Measurements from ENCODE around the gene ARL15. TPM values are rescaled to one million over a fixed set of nuclear protein-coding genes. Genes with fewer than 3 reads are reported as not detected.

Gene ARL15
- total RNA-seq, 4 donors from 2014 or later: 10.6 to 24.0 (median 18.9) TPM

- no peak for TF ChIP-seq POLR2AphosphoS5 (IDR thresholded peaks at IDR 0.05)
- no peak overlapping the region for H3K27ac ChIP-seq
- no peaks in the 10 kb centered on the region for H3K36me3 ChIP-seq
- no peak overlapping the region for H3K4me3 ChIP-seq
- ATAC-seq: no peak
- H3K4me1 ChIP-seq: no peaks in the 10 kb centered on the region
- H3K9me3 ChIP-seq: peaks cover 0 to 9% (median 0%) of the 10 kb centered on the region in 3 donors
- H3K27me3 ChIP-seq: no peaks in the 10 kb centered on the region
- WGBS, 2 donors (ENCODE audit: low coverage in 1 of 2): 67% methylated on average over 1 of the region's 1 CpG; no CpG with 5 or more reads in 1 of the 2 donors
Measured at GRCh38 chr5:54009357-54009756, 301.0 kb downstream of the ARL15 start.

- no peaks in the 10 kb centered on the region for H3K4me1 ChIP-seq
- H3K9me3 ChIP-seq: no peaks in the 10 kb centered on the region
- no peaks in the 10 kb centered on the region for H3K27me3 ChIP-seq
- H3K36me3 ChIP-seq: no peaks in the 10 kb centered on the region
- TF ChIP-seq POLR2A (IDR thresholded peaks at IDR 0.05): no peak
- TF ChIP-seq CTCF (IDR thresholded peaks at IDR 0.05): no peak
- no peak for TF ChIP-seq EP300 (IDR thresholded peaks at IDR 0.05)
- no peak for TF ChIP-seq POLR2AphosphoS5 (IDR thresholded peaks at IDR 0.05)
- H3K4me3 ChIP-seq: no peak overlapping the region
- 52 to 56% methylated on average over 6 of the region's 6 CpGs for WGBS, 2 donors (ENCODE audit: low coverage in 1 of 2)
- no peak for ATAC-seq
- no peak overlapping the region for H3K27ac ChIP-seq
Measured at GRCh38 chr5:54007827-54008777, 302.3 kb downstream of the ARL15 start.

- 92 to 100% methylated on average over 3 of the region's 3 CpGs for WGBS, 2 donors (ENCODE audit: low coverage in 1 of 2)
- no peak for ATAC-seq
- Histone ChIP-seq H3K4me1 (no peaks in the 10 kb centered on the region), H3K4me3 (no peak overlapping the region), H3K27me3 (no peaks in the 10 kb centered on the region), H3K27ac (no peak overlapping the region), H3K9me3 (no peaks in the 10 kb centered on the region), H3K36me3 (no peaks in the 10 kb centered on the region)
- no peak for TF ChIP-seq POLR2AphosphoS5 (IDR thresholded peaks at IDR 0.05)
- no peak for TF ChIP-seq POLR2A (IDR thresholded peaks at IDR 0.05)
Measured at GRCh38 chr5:54004697-54005096, 305.7 kb downstream of the ARL15 start.

- H3K27ac ChIP-seq: no peak overlapping the region
- no peaks in the 10 kb centered on the region for H3K4me1 ChIP-seq
- TF ChIP-seq CTCF (IDR thresholded peaks at IDR 0.05) (no peak), POLR2A (IDR thresholded peaks at IDR 0.05) (no peak), POLR2AphosphoS5 (IDR thresholded peaks at IDR 0.05) (no peak), EP300 (IDR thresholded peaks at IDR 0.05) (no peak)
- no peaks in the 10 kb centered on the region for H3K9me3 ChIP-seq
- H3K36me3 ChIP-seq: no peaks in the 10 kb centered on the region
- H3K4me3 ChIP-seq: no peak overlapping the region
- 67% methylated on average over 1 of the region's 1 CpG for WGBS, 2 donors (ENCODE audit: low coverage in 1 of 2)
- ATAC-seq: no peak
- H3K27me3 ChIP-seq: no peaks in the 10 kb centered on the region
Measured at GRCh38 chr5:54002779-54003178, 307.6 kb downstream of the ARL15 start.

- H3K4me1 ChIP-seq: no peaks in the 10 kb centered on the region
- H3K27ac ChIP-seq: no peak overlapping the region
- no peaks in the 10 kb centered on the region for H3K36me3 ChIP-seq
- no peak for ATAC-seq
- 55 to 67% methylated on average over 4 to 5 of the region's 5 CpGs for WGBS, 2 donors (ENCODE audit: low coverage in 1 of 2)
- H3K9me3 ChIP-seq: no peaks in the 10 kb centered on the region
- no peak overlapping the region for H3K4me3 ChIP-seq
- H3K27me3 ChIP-seq: no peaks in the 10 kb centered on the region
- TF ChIP-seq POLR2A (IDR thresholded peaks at IDR 0.05) (no peak), CTCF (IDR thresholded peaks at IDR 0.05) (no peak), POLR2AphosphoS5 (IDR thresholded peaks at IDR 0.05) (no peak), EP300 (IDR thresholded peaks at IDR 0.05) (no peak)
Measured at GRCh38 chr5:54001976-54002775, 308.2 kb downstream of the ARL15 start.
